Activated T-helper 1 cell treated with anti-CD3 and anti-CD28 coated beads, Interleukin-2, amount 50 U/mL, for 16 hours (primary cell): Measurements from ENCODE around the gene BCKDHB.
"Not testable (repeated sequence)": the region's sequence is repeated elsewhere in the genome, so short reads cannot be mapped to it uniquely, and the experiment has no call there.

ENCODE experiments used
- DNase-seq, 2 donors: peaks; one replicate each; pipeline ENCODE4 v3.0.0-alpha.2; 2020; ENCODE audit warnings: low read depth in 1 of 2, low spot score in 1 of 2

BCKDHB gene

DNA sequence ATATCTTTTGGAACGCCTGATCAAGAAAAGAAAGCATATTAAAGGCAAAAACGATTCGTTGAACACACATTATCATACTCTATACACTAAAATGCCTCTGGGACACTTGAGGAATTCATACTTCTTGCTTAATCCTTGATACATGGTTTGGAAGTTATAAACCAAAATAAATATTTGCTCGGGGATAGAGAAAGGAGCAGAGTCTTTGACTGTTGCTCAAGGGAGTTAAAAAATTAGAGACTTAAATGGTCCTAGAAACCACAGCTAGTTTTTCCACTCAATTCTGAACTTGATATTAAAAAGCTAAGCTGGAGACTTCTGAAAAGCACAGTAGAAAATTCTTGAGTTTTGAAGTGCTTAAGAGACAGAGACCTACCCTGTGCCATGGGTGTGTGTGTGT, 98.9 kb downstream of the BCKDHB start:
- no peak for DNase-seq

DNA sequence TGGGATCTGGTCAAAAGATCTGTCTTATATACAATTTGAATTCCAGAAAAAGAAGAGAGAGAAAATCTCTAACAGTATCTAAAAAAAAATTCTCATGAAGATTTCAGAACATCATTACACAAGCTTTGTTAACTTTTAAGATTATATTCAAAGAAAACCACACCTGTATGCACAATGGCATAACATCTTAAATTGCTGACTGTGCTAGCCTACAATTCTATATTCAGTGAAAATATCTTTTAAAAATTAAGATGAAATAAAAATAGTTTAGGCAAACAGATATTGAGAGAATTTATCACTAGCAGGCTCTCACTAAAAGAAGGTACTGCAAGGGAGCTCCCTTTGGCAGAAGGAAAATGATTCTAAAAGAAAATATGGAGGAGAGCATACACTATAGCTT, 100.3 kb downstream of the BCKDHB start:
- no peak for DNase-seq

DNA sequence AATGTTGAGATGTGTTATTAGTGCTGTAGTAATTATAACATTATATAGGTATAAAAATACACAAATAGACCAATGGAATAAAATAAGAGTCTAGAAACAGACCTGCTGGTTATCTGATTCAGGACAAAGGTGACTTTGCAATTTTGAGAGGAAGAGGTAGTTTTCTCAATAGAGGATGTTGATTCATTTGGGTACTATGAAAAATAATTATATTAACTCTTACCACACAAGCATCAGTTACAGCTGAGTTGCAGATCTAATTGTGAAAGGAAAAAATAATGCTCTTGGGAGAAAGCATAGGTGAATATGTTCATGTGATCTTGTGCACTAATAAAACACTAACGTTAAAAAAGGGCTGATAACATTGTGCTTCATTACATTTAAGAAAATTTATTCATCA, 103.0 kb downstream of the BCKDHB start:
- no peak for DNase-seq

DNA sequence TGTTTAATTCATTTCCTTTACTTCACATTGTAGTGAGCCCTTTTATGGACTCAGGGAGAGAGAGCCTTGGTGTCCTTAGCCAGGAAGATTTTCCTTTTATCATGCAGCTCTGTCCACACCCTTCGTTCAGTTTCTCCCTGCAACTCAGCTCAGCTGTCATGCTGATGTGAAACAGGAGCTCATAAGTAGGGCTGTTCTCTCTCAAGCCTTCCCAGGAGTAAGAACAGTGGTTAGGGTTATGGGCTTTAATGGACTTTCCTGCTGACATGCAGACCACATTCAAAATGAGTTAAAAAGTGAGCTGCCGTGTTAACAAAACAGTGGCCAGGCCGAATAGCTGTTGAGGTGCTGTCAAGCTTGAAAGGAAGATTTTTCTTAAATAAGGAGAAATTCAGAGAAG, 104.1 kb downstream of the BCKDHB start:
- no peak for DNase-seq

DNA sequence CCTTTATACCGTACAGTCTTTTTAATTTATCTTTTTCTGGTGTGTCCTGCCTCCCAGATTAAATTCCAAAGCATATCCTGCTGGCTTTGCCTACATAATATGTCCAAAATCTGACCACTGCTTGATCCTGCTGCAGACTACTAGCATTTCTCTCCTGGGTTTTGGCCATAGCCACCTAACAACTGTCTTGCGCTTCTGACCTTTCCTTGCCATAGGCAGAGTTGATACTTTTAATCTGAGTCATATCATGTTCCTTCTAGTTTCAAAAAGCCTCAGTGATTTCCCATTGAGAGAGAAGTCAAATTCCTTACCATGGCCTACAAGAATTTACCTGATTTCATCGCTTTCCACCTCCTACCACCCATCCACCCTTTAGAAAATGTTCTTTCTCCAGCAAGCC, 104.8 kb downstream of the BCKDHB start:
- DNase-seq = no peak

DNA sequence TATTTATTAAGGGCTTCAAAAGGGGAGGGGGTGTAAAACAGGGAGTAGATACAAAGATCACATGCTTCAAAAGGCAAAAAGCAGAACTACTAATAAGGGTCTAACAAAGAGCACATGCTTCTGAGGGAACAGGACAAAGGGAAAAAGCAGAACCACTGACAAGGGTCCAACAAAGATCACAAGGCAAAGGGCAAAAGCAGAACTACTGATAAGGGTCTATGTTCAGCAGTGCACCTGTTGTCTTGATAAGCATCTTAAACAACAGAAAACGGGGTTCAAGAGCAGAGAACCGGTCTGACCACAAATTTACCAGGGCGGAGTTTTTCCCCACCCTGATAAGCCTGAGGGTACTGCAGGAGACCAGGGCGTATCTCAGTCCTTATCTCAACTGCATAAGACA, 105.4 kb downstream of the BCKDHB start:
- not testable (repeated sequence) for DNase-seq

DNA sequence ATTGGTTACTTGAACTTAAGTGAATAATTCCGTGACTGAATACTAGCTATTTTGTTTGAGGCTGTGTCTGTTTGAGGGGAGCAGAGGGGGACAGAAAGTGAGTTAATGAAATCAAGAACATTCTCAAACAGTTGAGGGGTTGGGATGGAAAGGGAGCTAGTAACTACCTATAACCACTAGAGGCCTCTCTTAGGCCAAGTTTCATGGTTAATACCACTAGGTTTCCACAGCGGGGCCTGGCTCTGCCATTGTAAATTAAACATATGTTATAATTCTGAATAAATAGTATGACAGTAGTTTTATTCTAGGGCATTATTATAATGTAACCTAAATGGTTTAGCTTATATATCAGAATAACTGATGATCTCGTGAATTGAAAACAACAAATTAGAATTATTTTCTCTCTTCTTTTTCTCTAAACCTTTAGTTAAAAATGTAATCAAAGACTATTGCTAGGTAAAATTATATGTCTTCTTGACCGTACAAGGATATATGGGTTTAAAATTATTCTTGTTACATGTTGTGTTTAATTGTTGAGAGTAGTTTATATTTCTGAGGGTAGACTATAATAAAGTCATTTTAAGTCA, 108.1 kb downstream of the BCKDHB start:
- no peak for DNase-seq

DNA sequence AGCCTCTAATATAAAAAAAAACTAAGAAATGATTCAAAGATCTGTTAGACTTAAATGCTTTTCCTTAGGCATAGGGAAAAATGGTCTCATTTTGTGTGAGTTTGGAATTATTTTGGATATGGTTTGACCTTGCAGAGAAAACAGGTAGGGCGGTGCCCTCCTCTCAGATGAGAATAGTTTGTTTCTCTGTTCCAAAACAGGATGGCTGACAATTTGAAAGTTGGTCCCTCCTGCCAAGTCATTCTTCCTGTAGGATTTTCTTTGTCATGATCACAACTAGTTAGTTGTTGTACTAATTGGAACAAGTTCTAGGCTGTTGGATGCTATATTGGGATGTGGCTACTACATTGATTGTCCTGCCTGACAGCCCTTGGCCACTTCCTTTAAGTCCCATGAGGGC, 108.6 kb downstream of the BCKDHB start:
- no peak for DNase-seq

DNA sequence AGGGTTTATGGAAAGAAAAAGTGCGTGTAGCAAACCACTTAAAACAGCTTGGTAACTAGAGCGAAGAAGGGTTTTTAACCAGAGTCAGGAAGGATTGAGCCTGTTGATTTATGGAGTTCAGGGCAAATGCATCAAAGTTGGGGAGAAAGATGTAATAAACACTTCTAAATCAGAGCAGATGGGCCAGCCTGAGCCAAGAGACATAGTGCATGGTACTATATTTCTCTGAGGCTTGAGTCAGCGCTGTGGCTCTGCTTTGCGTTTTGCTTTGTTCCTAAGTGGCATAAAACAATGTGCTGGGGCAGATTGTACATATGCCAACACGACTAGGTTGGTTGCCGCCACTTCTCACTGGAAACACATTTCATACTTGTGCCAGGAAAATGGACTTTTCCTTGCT, 111.3 kb downstream of the BCKDHB start:
- no peak for DNase-seq

DNA sequence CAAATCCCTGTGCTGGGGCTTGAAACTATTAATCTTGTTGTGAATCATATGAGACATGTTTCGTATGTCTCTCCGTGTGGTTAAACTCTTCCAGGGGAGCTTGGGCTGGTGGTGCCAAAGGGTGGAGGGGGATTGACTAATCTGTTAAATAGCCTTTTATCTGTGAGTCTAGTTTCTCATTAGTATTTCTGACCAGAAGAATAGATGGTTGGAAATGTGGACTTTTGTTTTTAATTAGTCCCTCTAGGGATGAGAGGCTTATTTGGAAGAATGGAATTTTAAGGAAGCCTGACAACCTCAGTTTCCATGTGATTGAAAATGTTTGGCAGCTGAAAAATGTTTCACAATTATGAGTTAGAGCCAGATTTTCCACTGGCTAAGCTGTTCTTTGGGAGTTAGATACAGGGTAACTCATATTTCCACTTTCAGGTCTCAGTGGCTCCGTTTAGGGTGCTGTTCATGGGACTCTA, 117.3 kb downstream of the BCKDHB start:
- DNase-seq = no peak

DNA sequence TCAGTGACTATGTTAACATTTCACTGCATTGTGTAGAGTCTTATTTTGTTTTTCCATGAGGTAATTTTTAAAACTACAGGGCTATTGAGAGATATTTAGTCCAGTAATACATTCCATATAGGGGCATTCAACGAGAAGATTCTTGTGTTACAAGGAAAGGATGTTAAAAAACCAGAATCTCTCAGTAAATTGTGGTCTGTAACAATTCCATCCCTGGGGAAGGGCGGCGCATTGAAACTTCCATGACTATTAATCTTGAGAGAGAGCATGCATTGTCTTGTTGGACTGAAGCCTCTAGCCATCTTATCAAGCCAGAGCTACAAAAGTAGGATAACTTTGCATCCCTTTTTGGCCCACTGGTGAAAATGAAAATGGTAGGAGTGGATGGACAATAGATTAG, 119.7 kb downstream of the BCKDHB start:
- no peak for DNase-seq

DNA sequence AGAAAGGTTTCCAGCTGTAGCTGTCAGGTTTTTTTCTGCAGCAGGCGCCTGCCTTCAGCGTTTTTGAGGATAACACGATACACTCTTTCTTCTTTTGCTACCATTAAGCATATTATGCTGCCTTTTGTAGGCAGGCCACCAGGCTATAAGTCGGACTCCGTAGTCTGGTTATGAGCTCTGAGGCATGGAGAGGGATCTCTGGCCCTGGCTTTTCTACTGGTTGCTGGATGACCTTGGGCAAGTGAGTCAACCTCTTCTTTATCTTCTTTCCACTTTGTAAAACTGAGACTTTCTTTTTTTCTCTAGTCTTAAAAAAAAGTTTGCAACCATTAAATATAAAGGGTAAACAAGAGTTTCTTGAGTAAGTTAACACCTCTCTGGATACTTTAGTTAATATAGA, 120.2 kb downstream of the BCKDHB start:
- DNase-seq = no peak

DNA sequence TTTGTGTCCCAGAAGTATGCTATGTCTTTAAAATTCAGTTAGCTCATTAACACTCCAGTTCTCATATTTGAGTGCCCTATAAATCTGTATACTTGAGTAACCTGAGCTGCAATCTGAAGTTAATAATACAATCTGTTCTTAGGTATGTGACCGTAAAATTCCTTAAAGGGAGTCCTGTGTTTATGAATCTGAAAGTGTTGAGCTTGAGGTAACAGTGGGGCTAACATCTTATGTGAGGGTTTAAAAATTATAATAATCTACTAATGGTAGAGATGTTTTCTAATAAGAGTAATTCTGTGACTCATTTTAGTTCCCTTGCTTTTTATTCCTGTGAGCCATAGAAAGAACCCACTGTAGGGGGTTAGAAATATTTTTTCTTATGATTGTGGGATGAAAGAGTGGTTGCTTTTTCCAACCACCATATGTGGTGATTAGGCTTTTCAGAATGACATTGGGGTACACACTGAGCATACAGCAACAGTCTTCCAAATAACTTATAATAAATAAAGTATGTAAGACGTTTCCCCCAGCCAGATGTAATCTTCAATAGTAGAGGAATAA, 121.2 kb downstream of the BCKDHB start:
- no peak for DNase-seq

DNA sequence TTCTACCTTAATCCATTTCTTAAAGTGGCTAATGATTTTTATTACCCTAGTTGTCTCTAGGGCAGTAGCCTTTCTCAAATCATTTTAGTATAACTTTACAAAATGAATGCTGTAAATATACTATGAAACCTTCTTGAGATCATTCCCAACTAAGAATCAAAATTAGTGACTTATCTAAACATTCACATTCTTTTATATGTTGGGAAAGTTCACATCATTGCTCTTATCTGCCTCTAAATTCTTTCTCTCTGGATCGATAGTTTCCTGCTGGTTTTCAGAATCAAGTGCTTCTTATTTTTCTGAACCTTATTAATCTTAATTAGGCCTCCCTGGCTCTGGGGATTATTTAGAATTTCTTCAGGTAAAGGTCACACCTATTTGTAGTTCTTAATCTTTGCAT, 126.8 kb downstream of the BCKDHB start:
- DNase-seq = no peak

DNA sequence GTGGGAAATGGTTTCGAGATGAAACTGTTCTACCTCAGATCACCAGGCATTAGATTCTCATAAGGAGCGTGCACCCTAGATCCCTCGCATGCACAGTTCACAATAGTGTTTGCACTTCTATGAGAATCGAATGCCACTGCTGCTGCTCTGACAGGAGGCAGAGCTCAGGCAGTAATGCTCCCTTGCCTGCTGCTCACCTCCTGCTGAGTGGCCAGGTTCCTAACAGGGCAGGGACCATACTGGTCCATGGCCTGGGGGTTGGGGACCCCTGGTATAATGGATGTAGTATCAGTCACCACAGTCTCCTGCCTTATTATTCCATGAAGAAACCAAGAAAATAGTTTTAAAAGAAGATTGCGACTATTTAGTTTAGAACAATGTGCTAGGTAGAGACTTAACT, 127.5 kb downstream of the BCKDHB start:
- DNase-seq = no peak

DNA sequence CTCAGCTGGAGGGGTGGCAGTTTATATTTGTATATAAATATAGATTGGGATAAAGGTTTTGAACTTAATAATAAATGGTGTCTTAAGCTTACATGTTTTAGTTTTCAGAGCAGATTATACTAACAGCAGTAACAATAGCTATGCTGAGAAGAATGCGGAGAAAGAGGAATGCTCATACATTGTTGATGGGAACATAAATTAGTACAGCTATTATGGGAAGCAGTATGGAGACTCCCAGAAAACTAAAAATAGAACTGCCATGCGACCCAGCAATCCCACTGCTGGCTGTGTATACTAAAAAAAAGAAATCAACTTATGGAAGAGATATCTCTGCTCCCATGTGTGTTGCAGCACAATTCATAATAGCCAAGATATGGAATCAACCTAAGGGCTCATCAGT, 127.9 kb downstream of the BCKDHB start:
- DNase-seq = no peak

DNA sequence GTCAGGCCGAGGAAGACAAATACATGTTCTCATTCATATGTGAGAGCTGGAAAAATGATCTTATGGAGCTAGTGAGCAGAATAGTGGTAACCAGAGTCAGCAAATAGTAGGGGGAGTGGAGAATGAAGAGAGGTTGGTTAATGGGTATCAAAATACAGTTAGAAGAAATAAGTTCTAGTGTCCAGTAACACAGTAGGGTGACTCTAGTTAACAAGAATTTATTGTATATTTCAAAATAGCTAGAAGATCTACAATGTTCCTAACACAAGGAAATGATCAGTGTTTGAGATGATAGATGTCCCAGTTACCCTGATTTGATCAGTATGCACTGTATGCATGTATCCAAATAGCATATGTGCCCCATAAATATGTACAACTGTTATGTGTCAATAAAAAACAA, 128.4 kb downstream of the BCKDHB start:
- no peak for DNase-seq

DNA sequence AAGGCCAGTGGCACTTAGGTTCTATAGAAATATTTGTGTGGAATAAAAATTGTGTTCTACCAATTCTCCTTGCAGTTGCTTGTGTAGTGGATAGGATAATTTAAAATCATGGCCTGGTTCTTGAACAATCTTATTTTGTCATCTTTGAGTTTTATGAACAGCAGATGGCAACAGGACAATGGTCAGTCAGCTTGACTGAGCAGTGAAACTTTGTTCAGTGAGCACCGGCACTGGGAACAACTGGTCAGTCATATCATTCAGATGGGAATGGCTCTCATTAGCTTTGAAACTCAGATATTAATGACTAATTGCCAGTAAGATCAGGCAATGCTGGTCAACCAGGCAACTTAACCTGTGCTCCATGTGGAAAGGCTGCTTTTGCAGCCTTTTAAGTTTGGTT, 129.2 kb downstream of the BCKDHB start:
- DNase-seq = no peak

DNA sequence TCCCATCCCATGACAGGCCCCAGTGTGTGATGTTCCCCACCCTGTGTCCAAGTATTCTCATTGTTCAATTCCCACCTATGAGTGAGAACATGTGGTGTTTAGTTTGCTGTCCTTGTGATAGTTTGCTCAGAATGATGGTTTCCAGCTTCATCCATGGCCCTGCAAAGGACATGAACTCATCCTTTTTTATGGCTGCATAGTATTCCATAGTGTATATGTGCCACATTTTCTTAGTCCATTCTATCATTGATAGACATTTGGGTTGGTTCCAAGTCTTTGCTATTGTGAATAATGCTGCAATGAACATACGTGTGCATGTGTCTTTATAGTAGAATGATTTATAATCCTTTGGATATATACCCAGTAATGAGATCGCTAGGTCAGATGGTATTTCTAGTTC, 132.3 kb downstream of the BCKDHB start:
- not testable (repeated sequence) for DNase-seq

DNA sequence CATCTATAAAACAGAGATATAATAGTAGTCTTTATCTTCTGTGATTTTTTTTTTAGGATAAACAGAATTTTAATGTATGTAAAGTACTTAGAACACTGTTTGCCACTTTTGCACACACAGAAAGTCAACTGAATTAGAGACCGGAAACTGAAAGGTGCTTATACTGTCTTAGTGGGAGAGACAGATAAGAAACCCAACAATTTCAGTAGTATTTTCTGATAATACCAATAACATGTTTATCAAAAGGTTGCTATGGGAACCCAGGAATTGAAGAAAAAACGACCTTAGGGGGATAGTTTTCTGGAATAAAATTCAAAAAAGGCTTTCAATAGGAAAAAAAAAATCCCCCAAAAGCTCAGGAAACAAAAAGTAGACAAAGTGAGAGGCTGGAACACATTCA, 138.6 kb downstream of the BCKDHB start:
- DNase-seq = no peak

DNA sequence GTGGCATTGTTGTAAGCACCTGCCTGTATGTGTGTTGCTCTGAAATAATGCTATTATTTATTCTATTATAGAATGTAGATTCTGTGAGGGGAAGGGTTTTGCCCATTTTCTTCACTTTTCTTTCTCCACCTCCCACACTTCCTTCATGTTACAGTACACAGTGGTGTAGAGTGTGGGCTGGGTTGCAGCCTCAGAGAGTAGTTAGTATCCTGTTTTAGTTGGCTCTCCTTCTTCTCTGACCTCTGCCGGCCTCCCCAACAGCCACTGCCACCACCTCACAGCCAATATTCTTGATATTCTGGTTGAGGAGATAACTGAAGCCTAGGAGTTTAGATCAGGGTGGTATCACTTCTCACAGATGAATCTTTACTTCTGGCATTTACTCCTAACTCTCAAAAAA, 143.4 kb downstream of the BCKDHB start:
- DNase-seq = no peak

DNA sequence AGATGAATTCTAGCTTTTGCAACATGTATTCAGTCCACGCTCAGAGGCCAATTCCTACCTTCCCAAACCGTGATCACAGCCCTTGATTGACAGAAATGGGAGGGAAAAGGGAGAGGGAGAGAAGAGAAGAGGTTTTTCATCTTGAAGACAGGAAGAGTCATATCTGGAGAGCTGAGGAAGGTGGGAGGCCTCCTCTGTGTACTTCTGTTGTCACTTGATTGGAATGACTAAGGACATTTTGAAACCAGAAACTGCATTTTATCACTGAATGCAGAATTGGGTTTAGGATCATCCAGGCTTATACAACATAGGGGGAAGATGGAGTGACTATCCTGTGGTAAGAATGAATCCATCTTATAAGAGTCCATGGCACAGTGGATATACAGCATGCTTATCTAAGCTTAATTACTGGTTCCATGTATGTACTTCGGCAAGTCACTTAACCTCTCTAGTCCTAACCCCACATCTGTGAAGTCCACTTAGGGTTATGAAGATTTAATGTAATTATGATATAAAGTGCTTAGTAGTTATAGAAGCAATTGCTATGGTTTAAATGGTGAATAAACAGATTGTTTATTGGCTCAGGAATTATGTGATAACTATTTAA, 144.0 kb downstream of the BCKDHB start:
- DNase-seq = no peak

DNA sequence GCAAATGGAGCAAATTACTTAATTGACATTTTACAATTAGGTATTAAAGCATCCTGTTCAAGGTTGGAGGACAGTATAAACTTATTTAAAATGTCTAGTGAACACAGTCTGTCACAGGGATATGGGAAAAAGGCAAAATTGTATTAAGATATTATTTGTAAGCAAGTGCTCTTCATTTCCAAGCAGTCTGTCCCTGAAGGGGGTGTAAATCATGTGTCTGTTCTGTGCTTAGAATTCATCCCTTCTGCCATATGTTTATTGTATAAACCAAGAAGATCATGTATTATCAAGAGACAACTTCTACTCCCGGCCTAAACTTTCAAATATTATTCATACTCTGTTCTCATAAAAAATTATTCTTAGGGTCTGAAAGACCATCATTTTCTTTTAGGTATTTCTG, 144.8 kb downstream of the BCKDHB start:
- DNase-seq = no peak
